HG03439 (cell line): Measurements from ENCODE around the gene SEPTIN1.
"Not testable (repeated sequence)": the region's sequence is repeated elsewhere in the genome, so short reads cannot be mapped to it uniquely, and the experiment has no call there.

Source experiments
- ATAC-seq: cut with Tn5 transposase; IDR thresholded peaks from one replicate; pipeline ENCODE4 v1.9.1; 2021; ENCODE audit warnings: mild to moderate bottlenecking, moderate library complexity; ENCODE audit not compliant: unreplicated experiment

The SEPTIN1 gene

DNA sequence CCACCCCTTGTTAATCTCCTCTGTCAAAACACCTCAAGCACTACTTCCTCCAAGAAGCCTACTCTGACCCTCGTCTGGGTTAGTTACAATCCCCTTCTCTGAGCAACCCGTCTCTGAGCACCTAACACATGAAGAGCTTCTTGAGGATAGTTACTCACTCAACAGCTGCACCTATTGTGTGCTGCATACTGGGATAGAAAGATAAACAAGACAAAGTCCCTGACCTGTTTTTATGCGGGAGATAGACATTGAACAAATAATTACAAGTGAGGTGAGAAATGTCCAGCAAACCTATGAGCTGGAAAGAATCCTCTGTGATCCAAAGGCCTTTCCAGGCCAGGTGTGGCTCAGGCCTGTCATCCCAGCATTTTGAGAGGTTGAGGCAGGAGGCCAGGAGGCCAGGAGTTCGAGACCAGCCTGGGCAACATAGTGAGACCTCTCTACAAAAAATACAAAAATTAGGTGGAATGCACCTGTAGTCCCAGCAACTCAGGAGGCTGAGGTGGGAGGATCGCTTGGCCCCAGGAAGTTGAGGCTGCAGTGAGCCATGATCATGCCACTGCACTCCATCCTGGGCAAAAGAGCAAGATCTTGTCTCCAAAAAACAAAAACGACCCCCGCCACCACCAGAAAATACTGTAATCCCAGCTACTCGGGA is 19.5 kb upstream of the SEPTIN1 start:
- ATAC-seq, result no peak

DNA sequence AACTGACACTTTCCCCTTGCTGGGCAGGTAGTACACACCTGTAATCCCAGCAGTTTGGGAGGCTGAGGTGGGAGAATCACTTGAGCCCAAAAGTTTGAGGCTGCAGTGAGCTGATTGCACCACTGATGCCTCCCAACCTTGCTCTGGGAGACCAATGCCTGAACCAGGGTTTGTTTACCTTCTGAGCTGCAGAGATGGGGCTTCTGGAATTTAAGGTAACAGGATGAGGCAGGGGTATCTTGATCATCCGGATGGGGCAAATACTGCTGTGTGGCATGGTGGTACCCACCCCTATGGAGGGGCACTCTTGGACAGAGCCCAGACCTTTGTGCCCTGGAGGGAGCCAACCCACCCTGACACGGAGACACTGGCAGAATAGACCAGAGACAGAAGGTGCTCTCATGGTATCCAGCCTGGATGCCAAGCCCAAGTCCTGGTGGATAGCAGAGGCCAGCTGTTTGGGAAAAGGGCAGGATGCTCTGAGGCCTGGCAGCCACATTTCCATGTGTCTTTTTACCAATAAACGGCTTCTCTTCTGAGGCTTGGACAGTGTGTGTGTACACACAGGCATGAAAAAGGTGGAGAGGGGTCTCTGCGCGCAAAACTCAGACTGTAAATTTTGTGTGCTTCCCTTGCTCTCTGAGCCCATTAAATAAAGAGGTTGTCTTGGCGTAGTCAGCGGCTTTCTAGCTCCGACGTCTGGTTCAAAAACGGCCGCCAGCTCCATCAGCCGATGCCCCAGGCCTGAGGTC is 17.2 kb upstream of the SEPTIN1 start:
- ATAC-seq, result no peak

DNA sequence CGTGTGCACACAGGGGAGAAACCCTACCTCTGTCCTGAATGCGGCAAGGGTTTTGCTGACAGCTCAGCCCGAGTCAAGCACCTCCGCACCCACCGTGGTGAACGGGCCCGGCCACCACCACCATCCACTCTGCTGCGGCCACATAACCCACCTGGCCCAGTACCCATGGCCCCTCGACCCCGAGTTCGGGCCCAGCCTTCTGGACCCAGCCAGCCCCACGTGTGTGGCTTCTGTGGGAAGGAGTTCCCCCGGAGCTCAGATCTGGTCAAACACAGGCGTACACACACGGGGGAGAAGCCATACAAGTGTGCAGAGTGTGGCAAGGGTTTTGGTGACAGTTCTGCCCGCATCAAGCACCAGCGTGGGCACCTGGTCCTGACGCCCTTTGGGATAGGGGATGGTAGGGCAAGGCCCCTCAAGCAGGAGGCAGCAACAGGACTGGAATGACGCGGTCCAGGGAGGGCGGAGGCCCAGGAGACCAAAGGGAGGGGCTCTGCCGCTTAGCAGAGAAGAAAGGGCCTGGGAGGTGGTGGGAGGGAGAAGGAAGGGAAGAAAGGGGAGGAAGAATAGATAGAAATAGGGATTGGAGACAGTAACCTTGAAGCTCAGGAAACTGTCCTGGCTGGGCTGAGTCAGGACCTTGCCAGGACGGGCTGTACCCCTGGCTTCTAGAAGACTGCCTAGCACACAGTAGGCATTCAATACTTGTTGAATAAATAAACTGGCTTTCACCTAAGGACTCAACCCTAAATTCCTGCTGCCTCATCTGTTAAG is 16.5 kb upstream of the SEPTIN1 start:
- ATAC-seq, result no peak

DNA sequence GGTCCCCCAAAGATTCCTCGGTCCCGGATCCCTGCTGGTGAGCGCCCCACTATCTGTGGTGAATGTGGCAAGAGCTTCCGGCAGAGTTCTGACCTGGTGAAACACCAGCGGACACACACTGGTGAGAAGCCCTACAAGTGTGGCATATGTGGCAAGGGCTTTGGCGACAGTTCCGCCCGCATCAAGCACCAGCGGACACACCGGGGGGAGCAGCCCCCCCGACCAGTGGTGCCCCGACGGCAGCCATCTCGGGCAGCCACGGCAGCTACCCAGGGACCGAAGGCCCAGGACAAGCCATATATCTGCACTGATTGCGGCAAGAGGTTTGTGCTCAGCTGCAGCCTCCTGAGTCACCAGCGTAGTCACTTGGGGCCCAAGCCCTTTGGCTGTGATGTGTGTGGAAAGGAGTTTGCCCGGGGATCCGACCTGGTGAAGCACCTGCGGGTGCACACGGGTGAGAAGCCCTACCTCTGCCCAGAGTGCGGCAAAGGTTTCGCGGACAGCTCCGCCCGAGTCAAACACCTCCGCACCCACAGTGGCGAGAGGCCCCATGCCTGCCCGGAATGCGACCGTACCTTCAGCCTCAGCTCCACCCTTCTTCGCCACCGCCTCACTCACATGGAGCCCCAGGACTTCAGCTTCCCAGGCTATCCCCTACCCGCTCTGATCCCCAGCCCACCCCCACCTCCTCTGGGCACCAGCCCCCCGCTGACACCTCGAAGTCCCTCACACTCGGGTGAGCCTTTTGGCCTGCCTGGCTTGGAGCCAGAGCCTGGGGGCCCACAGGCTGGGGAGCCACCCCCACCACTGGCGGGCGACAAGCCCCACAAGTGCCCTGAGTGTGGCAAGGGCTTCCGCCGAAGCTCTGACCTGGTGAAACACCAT is 15.7 kb upstream of the SEPTIN1 start:
- no peak for ATAC-seq

DNA sequence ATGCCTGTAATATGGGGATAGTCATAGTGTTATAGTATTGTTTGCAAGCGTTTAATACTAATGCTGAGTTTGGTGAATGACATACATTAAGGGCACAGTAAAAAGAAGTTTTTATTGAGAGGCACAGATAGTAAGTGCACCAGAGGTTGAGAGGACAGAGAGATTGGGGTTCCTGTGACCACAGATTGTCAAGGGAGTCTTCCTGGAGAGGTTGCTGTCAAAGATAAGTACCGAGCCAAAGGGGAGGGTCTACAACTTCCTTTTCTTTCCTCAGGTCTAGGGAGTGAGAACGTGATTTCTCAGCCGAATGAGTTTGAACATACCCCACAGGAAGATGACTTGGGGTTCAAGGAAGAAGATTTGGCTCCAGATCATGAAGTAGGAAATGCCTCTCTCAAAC is 14.7 kb upstream of the SEPTIN1 start:
- no peak for ATAC-seq

DNA sequence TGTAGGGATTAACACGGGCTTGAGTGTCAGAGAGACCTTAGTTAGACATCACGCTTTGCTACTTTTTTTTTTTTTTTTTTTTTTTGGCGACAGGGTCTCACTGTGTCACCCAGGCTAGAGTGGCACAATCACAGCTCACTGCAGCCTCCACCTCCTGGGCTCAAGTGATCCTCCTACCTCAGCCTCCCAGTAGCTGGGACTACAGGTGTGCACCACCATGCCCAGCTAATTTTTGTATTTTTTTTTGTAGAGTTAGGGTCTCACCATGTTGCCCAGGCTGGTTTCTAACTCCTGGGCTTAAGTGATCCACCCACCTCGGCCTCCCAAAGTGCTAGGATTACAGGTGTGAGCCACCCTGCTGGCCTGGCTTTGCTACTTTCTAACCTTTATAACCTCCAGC is 14.3 kb upstream of the SEPTIN1 start:
- not testable (repeated sequence) for ATAC-seq

DNA sequence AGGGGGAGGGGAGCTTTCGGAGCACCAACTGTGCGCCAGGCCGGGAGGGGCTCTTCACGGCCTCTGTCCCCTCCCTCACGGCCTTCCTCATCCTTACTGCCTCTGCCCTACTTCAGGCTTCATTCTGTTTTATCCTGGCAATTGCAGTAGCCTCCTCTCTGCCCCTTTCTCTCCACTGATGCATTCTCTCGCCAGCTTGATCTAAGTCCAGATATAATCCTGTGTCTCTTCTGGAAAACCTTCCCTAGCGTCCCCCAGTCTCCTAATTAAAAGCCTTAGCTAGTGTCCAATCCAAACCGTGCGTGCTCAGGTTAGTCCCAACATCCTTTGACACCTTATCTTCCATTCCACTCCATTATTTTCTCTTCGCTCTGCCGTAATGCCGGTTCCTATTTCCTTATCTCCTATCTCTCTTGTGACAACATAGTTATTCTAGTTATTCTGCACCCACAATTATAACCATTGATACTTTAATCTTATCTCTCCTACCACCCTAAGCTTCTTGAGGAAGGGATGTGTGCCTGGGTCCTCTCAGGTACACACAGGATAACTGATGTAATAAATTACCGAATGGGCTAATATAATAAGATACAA is 13.7 kb upstream of the SEPTIN1 start:
- ATAC-seq, result no peak

DNA sequence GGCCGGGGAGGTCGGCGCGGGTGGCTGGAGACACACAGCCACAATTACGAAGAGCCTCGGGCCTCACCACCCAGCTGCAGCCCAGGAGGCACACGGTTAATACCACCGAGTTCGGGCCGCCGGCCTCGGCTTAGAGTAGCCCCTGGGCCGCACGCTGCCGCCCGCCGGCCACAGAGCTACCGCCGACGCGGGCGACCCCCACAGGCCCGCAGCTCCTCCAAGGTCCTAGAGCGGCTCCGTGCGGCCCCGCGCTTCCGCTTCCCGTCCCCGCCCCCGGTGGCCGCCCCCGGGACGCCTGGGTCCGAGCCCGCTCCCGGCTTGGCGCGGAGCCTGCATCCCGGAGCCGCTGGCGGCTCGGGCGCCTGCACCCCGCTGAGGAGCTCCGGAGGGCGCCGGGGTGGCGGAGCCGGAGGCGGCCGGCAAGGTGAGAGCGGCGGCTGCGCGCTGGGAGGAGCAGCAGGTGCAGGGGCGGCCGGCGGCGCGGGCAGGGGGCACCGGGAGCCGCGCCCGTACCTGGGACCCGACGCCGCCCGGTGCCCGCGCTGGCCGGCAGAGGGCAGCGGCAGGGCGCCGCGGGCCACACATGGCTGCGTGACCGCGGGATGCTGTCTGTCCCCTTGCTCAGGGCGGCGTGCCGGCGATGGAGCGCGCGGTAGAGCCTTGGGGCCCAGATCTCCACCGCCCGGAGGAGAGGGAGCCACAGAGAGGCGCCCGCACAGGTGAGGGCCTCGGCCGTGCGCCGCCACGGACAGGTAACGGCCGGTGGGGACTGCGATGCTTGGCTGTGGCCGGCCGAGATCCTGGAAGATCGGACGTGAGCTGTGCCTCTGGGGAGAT is 13.0 kb upstream of the SEPTIN1 start, which contains the start of gene ZNF48:
TSS of gene ZNF48 (plus strand) at position 266 of the 837 bp plus-strand sequence. CDS start at position 641, 375 bp downstream.
- peak; percentile 61 for ATAC-seq

DNA sequence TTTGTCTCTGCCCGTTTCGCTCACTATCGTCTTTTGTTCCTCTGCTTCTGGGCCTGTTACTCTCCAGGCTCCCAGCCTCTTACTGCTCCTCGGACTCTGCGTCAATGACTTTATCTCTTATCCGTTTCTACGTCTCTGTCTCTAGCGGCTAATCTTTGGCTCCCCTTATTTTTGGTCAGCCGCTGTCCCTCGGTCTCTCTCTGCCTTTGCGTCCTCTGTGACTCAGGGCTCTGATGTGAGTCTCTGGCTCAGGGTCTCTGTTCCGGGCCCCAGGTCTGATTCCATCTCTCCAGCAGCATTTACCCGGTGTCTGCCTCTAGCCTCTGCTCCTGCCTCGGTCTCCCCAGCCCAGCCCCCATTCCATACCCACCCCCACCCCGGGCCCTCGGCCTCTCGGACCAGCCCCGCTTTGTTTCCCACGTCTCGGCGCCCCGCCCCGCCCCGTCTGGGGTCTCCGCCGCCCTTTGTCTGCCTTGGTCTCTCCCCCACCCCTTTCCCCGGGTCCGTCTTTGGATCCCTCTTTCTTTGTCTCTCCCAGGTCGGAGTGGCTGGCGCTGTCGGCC is 12.3 kb upstream of the SEPTIN1 start:
- ATAC-seq, result no peak

DNA sequence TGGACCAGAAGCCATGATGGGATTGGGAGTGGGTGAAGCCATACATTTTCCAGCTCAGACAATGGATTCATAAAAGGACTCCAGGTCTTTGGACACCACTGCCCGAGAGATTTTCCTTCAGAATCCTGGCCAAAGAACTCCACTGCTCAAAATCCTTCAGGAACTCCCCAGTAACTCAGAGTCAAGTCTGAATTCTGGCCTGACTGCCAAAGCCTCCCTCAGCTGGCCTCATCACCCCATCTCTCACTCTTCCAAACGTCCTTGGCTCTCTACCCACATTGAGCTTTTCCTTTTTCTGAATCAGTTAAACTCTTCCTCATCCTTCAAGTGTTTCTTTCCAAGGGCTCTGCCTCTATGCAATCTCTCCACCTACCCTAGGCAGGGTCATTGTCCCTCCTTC is 1.2 kb upstream of the SEPTIN1 start:
- ATAC-seq, result no peak

DNA sequence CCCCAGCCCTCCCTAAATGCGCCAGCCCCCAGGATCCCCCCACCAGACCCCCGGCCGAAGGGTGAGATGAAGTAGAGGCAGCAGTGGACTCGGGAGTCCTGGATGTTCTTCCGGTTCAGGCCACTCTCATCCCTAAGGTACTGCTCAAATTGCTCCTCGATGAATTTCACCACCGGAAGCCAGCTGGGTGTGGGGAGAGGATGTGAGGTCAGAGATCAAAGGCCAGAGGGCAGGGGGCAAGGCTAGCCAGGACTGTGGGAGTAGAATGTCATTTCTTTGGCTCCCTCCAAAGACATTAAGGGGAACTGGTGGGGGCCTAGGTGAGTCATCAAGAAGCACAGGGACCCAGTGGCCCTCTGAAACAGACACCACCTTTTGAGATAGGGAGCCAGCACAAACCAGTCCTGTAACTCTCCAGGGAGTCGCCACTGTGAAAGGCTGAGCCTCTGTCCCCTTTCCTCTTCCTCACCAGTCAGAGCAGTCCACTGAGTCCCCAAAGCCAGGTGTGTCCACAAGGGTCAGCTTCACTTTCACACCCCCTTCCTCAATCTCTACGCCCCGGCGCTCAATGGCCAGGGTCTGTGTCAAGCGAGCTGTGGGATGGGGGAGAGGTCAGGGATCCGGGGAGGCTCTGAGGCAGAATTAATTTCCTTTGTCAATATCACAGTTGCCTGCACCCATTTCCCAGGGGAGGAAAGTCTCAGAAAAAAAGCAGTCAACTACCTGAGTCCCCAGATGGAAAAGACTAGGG is 895 bp downstream of the SEPTIN1 start:
- ATAC-seq, result no peak

DNA sequence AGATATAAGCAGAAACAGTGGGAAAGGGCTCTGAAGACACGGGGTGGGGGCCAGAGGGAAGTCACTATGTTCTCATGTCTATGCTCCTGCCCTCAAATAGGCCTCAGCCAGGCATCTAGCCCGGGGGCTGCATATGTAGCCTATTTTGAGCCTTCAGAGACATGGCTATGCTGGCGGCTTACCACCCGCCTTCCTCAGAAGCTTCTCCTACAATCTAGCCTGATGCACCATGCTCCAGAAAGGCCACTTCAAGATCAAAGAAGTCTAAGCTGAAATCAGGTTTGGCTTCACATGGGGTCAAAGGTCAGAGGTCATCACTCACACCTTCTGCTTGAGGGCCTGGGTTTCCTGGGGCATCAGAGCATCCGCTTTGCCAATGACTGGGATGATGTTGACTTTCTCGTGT is 1.6 kb downstream of the SEPTIN1 start:
- no peak for ATAC-seq

DNA sequence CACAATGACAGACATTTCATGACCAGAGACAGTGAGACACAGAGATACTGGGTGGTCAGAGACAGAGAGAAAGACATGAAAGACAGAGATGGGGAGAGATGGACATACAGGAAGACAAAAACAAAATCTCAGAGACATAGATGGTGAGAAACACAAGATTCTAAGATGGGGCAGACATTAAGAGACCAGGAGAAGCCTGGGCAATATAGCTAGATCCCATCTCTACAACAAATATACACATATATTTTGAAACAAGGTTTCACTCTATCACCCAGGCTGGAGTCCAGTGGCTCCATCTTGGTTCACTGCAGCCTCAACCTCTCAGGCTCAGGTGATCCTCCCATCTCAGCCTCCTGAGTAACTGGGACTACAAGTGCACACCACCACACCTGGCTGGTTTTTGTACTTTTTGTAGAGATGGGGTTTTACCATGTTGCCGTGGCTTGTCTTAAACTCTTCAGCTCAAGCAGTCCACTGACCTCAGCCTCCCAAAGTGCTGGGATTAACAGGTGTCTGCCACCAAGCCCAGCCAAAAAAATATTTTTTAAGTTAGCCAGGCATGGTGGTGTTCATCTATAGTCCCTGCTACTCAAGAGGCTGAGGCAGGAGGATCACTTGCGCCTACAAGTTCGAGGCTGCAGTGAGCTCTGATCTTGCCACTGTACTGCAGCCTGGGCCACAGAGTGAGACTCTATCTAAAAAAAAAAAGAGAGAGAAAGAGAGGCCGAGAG is 2.1 kb downstream of the SEPTIN1 start:
- ATAC-seq, result no peak

DNA sequence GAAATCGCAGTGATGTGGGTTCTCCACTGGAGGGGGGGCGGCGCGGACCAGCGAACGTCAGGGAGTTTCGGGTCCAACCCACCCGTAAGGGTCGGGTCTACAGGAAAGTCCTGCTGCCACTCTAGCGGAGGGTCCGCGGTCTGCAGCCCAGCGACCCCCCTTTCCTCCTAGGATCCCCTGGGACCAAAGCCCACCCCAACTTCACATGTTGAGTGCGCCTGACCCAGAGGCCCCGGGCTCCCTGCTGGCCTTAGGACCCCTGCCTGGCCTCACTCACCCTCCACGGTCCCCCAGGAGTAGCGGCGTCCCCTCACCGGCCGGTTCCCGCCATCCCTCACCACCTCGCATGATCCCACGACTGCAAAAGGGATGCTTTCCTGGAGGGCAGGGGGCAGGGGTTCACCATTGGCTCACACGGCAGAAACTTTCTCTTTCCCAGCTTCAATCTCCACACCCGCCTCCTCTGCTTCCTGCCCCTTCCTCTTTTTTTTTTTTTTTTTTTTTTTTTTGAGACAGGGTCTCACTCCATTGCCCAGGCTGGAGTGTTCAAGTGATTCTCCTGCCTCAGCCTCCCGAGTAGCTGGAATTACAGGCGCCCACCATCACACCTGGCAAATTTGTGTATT is 3.1 kb downstream of the SEPTIN1 start:
- no peak for ATAC-seq

DNA sequence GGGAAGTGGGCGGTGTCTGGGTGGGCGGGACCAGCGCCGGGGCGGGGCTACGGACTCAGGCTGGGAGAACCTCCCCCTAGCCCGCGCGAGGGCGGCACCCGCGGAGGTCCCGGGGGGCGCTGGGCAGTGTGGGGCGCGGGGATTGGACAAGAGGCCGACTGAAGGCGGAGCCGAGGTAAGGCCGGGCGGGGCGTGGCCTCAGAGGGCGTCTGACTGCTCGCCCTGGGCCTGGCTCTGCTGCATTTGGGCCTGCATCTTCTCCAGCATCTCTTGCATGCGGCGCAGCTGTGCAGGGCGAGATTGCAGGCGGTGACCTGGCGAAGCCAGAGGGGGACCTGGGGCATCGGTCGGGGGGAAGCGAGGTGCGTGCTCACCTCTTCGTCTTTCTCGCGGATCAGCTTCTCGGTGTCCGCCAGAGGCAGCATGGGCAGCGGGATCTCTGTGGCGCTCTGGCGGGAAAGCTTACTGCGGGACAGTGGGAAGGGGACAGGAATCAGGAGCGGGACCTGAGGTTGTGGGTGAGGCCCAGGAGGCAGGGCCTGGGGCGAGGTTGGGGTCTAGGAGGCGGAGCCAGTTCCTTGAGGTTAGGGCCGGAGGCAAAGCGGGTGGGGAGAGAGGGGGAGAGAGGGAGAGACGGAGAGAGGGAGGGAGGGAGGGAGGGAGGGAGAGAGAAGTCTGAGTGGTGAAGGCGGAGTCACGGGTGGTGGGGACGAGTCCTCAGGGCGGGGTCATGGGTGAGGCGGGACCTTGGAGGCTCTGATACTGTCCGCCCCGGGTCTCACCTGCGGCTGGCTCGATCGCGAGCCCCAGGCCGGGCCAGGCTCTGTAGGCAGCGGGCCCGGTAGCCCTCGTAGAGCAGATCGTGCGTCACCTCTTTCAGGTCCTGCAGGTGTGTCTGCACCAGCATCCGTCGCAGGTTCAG is 3.9 kb downstream of the SEPTIN1 start:
- ATAC-seq, result peak; percentile 76

DNA sequence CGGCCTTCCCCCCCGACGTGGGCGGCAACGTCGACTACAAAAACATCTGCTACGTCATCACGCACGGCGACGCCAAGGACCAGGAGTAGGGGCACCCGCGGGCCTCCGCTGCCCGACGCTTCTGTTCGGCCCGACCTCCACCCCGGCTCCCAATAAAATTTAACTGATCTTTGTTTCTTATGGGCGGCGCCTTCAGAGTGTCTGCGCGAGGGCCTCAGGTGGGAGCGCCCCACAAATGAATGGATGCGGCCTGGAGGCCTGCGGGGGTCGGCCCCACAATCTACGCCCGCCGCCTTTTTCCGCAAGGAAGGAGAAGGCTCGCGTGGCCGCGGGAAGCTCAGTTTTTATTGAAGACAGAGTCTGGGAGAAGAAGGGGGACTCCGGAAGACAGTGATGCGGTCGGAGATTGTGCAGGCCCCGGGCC is 4.5 kb downstream of the SEPTIN1 start:
- peak; percentile 50 for ATAC-seq
